HG02852 (cell line): ENCODE measurements around the gene WDR1.

Experiments used
- ATAC-seq: cut with Tn5 transposase; IDR thresholded peaks from one replicate; pipeline ENCODE4 v1.9.1; 2021; ENCODE audit warnings: mild to moderate bottlenecking, moderate library complexity; ENCODE audit not compliant: unreplicated experiment

Gene WDR1

GRCh38 chr4:10075158-10075863 is 41.3 kb downstream of the WDR1 start:
- no peak for ATAC-seq

- ATAC-seq, result no peak
Measured at GRCh38 chr4:10074767-10075105, 41.9 kb downstream of the WDR1 start.

GRCh38 chr4:10074076-10074766 is 42.4 kb downstream of the WDR1 start:
- ATAC-seq, result no peak

- no peak for ATAC-seq
Measured at GRCh38 chr4:10072420-10073017, 44.1 kb downstream of the WDR1 start.

GRCh38 chr4:10069075-10069642 is 47.4 kb downstream of the WDR1 start:
- ATAC-seq, result no peak

- ATAC-seq, result no peak
Measured at GRCh38 chr4:10066670-10067651, 49.6 kb downstream of the WDR1 start.

- ATAC-seq, result no peak
Measured at GRCh38 chr4:10066206-10066605, 50.4 kb downstream of the WDR1 start.

- ATAC-seq, result no peak
Measured at GRCh38 chr4:10063544-10064300, 52.9 kb downstream of the WDR1 start.

GRCh38 chr4:10061650-10062415 is 54.8 kb downstream of the WDR1 start:
- ATAC-seq, result no peak

- ATAC-seq, result no peak
Measured at GRCh38 chr4:10058371-10058770, 58.2 kb downstream of the WDR1 start.

- ATAC-seq, result no peak
Measured at GRCh38 chr4:10057023-10057395, 59.6 kb downstream of the WDR1 start.

GRCh38 chr4:10056334-10057022 is 60.1 kb downstream of the WDR1 start:
- no peak for ATAC-seq

GRCh38 chr4:10055871-10056270 is 60.7 kb downstream of the WDR1 start:
- ATAC-seq, result no peak

- no peak for ATAC-seq
Measured at GRCh38 chr4:10054571-10055041, 62.0 kb downstream of the WDR1 start.

- ATAC-seq, result no peak
Measured at GRCh38 chr4:10053635-10054453, 62.8 kb downstream of the WDR1 start.

- ATAC-seq, result no peak
Measured at GRCh38 chr4:10051517-10052135, 65.0 kb downstream of the WDR1 start.

- no peak for ATAC-seq
Measured at GRCh38 chr4:10050721-10051120, 65.9 kb downstream of the WDR1 start.
